HG02885 (cell line): ENCODE measurements around the gene STX8.
"Not testable (repeated sequence)": the region's sequence is repeated elsewhere in the genome, so short reads cannot be mapped to it uniquely, and the experiment has no call there.

ENCODE experiments used
- ATAC-seq: cut with Tn5 transposase; IDR thresholded peaks from one replicate; pipeline ENCODE4 v1.9.1; 2021; ENCODE audit warnings: mild to moderate bottlenecking; ENCODE audit not compliant: unreplicated experiment, poor library complexity

Gene STX8

DNA sequence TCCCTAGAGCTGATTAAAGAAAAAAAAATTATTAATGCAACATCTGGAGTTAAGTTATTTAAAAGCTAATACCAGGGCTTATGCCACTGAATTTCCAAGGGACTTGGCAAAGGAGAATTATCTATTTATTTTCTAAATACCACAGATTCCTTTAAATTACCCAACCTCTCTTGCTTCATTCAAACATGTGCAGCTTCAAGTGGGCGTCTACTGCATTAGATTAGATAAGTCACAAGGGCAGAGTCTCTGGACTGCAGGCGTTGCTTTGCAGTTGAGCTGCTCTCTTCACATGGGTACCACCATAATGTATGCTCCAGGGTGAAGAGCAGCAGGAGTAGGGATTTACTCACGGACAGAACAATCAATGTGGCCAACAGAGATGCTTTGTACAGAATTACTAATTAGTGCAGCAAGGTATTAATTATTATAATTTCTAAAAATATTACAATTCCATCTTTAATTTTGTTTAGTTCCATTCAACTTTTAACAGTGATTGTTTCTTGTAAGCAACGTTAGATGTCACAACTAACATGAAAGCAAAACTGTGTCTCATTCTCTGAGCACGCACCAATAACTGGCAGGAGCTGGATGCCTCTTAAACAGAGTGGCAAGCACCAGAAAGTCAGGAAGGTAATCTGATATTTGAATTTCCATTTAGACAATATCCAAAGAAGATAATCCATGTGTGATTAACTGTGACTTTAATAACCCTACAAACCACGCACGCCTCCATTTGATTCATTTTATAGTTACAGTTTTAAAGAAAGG, 214.2 kb downstream of the STX8 start:
- no peak for ATAC-seq

DNA sequence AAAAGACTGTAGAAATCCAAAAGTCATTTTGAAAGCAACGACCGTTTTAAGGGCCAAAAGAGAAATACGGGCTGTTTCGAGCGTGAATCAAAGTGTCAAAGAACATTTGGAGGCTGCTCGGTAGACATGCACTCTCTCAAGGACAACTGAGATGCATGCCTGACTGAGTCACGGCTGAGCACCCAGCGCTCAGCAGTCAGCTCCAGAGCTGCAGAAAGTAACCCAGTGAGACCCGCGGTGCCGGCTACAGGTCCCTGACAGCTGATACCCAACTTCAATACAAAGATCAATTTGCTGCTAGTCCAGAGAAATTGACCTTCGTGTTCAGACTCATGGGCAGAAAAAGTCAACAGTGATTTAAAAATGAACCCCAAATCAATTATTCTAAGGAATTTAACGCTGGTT, 214.9 kb downstream of the STX8 start:
- ATAC-seq: no peak

DNA sequence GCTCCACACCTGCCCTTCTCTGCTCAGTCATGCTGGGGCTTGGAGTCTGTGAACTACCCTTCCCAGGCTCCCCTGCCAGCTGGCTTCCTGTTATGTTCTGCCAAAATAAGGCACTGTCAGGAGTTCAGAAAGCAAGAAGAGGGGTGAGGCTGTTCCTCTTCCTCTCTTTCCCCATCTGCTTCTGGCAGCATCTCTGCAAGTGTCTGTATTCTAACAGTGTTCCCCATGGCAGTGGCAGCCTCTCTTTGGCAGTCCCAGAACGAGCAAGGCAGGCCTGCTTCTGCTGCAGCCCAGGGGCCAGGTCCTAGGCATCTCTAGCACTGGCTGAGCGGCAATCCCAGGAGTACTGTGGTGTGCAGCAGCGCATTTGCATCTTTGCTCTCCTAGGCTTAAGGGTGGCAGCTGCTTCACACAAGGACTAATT, 219.1 kb downstream of the STX8 start:
- ATAC-seq: no peak

DNA sequence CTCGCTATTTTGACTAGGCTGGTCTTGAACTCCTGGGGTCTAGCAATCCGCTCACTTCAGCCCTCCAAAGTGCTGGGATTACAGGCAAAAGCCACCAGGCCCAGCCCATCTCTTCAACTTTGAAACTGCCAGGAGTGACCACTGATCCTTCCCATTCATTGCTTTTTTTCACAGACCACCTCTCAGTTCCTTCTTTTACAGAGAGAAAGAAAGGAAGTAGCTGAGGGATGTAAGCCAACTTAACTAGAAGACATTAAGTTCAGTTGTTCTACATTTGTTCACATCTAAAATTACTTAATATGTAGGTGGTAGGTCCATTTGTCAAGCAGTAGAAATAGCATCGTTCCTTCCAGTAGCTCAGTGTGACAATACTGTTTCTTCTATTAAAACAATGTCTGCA, 219.8 kb downstream of the STX8 start:
- ATAC-seq: no peak

DNA sequence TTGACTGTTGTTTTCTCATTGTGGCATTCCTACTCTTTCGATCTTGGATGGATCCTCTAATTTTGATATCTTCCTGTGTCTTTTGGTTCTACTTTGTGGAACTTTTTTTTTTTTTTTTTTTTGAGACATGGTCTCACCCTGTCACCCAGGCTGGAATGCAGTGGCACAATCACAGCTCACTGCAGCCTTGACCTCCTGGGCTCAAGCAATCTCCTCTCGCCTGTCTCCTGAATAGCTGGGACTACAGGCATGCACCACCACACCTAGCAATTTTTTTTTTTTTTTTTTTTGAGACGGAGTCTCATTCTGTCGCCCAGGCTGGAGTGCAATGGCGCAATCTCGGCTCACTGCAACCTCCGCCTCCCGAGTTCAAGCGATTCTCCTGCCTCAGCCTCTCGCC, 220.4 kb downstream of the STX8 start:
- ATAC-seq: not testable (repeated sequence)

DNA sequence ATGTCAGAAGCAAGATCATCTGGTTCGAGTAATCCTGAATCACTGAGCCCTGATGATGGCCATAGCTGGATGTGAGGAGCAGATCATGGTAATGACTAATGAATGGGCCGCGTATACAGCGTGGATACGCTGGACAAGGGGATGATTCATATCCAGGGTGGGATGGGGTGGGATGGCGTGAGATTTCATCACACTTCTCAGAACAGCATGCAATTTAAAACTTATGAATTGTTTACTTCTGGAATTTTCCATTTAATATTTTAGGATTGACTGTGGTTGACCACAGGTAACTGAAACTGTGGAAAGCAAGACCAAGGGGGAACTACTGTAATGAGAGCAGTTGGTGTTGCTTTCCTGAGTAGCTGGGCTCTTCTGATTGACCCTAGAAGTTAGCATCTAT, 225.5 kb downstream of the STX8 start:
- ATAC-seq: no peak

DNA sequence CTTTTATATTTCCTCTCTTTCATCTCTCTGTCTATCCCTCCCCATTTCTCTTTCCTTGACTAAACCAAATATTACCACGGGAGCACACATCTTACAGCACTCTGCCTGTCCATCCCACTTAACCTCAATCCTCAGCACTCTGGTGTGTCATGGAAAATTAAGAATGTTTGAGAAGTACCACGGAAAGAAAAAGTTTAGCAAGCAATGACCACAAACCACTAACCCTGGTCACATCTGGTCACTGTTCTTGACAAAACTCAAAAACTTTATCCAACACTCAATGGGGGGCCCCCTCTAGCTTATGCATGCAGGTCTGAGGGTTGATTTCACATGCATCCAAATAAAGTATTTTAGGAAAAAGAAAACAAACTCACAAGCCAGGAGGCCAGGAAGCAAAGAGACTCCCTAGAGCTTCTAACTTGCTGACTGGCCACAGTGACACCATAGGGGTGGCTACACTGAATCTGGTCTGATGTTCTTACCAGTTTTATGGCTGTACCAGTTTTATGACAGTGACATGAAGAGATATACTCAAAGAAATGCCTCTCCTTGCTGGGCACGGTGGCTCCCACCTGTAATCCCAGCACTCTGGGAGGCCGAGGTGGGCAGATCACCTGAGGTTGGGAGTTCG, 229.2 kb downstream of the STX8 start:
- no peak for ATAC-seq

DNA sequence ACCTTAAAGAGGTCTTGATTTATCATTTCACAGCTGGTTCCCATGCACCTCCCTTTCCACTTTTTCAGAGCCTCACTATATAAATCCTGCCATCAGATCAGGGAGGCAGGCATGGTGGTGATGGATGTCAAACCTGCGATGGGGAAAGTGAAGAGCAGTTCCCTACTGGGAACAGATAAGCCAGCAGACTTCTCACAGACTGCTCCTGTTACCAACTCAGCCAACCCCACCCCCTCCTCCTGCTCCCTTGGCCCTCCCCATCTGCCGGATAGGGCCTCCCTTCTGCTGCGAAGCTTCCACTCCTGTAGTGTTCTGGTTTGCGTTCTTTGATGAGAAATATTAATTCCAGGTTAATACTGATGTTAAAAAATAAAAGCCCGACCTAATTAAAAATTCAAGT, 232.1 kb downstream of the STX8 start:
- no peak for ATAC-seq

DNA sequence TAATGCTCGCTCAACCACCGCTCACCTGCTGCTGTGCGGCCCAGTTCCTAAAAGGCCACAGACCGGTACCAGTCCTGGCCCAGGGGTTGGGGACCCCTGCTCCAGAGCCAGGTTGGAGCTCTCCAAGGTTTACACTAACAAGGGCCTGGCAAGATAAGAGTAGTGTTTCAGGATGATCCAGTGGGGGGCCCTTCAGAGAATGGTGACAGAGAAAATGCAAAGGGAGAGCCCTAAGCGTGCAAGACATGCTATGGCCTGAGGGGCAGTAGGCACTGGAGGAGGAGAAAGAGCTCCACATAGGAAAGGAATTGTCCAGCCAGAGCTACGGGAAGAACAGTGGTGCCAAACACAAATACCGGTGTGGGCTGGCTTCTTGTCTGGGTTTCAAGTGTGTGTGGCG, 233.4 kb downstream of the STX8 start:
- ATAC-seq: no peak

DNA sequence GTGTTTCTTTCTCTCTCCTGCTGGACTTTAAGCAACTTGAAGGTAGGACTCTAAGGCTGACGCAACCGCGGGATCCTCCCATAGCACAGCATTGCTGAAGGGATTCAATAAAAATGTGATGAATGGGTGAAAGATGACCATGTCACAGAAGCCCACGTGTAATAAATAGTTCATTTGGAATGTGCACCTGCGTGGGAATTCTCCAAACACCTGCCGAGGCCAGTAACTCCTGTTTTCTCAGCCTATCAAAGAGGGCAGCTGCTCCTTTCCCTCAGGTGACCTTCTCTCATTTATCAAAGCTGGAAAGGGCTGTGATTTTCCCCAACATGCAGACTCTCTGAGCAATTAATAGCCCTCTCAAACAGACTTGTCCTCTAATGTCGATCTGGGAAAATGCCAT, 235.7 kb downstream of the STX8 start:
- ATAC-seq: no peak

DNA sequence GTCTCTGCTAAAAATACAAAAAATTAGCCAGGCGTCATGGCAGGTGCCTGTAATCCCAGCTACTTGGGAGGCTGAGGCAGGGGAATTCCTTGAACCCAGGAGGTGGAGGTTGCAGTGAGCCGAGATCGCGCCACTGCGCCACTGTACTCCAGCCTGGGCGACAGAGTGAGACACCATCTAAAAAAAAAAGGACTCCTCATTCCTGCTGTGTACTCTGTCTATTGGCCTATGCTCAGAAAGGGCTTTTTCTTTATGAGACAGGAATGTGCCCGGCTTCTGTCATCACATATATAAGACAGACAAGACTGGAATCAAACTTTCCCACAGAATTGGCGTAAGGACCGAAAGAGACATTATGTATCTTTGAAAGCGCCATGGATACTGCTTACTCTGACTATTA, 236.1 kb downstream of the STX8 start:
- ATAC-seq: not testable (repeated sequence)

DNA sequence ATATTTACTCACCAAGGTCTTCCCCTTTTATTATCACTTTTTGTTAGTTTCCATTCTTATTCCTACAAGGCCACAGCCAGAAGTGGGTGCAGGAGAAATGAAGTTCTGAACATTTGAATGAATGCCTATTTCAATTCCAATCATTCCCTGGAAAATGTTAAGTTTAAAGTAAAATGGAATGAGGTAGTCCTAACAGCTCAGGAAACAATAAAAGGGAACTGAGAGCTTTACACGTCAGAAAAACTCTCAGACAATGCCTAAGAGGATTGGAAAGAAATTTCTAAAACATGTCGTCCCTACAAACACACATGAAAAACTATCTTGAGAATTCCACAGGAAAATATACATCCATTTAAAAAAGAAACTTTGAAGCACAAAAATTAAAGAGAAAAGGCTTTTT, 238.8 kb downstream of the STX8 start:
- no peak for ATAC-seq

DNA sequence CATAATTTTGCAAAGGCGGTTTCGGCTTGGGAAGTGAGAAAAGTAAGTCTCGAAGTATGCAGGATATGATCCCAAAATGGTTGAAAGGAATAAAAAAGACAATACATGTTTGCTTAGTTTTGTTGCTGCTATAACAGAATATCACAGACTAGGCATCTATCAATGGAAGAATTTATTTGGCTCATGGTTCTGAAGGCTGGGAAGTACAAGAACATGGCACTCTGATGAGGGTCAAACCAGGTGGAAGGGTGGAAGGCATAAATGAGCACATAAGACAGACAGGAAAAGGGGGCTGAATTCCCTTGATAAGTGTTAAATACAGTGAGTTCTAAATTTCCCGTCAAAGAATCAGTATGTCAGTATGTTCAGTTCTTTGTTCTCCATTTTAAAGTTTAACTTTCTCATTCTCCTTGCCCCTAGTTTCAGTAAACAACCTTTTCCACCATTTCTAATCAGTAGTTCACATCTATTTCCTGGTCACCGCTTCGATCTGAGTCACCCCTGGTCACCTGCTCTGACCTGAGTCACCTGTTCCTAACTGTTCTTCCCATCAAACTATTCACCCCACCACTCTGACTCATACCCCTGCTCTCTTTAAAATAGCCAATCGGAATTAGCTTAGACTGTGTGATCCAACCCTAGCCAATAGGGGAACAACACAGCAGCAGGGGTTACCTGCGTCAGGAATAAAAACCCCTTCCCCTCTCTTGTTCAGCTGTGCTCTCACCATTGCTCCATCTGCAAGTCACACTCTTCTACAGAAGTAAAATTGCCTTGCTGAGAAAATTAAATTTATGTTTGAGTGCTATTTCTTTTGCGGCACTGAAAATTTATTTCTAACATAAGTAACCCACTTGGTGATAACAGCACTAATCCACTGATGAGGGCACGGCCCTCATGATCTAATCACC, 240.8 kb downstream of the STX8 start:
- no peak for ATAC-seq

DNA sequence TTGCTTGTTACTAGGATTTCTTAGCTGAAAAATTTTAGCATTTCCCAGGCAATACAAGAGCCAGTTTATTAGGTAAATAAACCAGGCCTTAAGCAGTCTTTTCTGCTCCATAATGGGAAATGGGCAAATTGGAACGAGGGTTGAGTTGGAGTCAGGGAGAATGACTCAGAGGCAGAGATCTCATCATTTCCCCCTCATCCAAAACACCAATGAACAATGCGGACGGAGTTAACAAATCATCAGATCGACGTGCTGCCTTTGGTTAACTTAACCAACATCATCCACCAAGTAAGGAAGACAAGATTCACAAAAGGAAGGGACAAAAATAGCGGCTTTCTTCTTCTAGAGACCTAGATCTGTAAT, 243.5 kb downstream of the STX8 start:
- ATAC-seq: no peak

DNA sequence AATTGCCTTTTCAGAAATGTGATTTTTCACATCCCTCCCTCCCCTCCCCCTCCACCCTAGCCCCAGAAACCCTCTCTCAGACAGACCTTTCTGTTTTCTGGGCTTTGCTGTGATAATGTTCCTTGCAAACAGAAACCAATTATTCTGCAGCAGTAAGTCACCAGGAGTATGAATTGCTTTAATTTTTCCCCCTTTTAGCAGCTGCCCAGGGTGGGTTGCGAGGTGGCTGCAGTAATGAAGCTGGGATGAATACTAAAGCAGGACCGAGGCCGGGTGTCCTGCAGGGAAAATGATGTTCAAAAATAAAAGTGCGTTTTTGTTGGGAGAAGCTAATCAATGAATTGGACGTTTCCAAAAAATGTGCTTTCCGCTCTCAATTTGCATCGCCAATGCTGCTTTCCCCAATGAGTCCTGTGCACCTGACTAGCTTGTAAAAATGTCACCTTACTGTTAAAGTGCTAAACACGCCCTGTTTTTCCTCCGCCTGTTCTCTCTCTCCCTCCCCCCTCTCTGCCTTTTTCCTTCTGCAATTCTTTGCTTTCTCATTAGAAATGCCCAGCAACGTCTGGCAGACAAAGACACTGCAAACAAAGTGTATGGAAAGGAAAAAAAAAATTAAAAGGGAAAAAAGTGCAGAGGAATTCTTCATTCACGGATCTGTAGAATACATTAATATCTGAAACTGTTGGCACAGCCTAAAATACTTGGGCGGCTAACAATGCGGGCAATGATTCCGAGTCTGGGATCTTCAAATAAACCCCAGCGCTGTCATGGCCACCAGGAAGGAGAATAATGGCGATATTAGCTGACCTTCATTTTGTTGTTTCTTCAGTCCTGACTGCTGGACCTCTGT, 244.1 kb downstream of the STX8 start:
- ATAC-seq: no peak

DNA sequence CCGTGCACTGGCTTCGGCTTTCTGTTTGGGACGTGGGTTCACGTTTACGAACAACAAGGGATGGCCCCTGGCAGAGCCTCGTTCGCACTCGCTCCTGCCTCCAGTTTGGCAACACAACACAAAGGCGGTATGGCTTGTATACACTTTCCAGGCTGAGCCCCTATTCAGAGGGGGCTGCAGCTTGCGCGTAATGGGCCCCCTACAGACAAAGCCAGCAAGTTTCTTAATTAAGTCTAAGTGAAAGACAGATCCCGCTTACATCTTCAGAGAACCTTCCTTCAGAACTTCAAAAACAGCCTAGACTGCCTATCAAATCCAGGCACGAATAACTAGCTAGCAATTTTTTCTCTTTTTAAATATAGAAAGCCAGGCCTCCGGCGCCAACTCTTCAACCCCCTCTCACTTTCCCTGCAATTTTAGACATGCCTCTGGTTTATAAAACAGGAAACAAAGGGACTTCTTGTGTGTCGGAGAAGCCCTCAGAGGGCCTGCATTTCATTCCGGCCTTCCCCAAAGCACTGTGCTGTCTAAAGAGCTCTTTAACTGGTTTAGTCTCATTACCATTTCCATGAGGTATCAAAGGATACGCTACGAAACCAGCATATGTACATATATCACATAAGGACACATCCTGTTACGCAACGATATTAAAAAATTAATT, 244.9 kb downstream of the STX8 start:
- no peak for ATAC-seq

DNA sequence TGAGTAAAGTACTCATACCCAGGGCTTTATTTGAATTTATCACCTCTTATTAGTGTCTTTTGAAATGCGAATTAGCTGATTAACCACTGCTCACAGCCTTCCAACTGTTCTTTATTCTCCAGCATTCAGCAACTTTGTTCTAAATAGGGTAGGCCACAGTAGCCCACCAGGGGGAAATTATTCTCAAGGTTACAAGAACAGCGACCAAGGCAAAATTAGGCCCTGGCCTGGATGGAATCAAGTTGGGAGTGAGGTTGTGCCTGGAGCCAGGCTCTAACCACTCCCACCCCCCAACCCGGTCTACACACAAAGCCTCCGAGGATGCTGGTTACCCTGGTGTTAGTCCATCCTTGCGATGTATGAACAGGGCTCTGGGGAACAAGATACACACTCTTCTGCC, 245.5 kb downstream of the STX8 start:
- no peak for ATAC-seq

DNA sequence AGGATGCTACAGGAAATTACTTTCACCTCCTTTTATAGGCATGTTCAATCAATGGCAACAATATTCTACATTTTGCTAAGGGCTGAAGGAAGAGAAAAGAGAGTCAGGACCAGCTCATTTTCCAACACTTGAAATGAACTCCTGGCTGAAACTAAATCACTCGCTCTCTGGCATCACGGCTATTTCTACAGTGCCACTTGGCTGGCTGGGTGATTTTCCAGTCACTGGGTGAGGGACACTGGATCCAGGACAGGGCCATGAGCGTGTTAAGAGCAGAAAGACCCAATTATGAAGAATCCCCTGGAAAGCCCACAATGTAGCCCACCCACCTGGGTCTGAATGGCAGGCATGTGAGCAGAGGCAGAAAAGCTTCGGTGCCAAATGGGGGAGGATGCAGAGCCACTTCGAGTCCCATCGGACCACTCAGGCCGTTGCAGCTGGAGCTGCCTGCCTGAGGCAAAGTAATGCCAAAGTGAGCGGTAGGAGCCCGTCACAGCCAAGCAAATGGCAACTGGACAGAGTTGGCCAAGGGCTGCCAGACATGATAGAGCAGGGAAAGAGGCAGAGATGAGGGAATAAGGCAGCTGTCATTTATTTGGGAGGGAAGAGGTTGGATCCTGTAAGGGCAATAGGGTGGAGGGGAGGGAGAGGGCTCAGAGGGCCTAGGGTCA, 246.2 kb downstream of the STX8 start:
- ATAC-seq: no peak

DNA sequence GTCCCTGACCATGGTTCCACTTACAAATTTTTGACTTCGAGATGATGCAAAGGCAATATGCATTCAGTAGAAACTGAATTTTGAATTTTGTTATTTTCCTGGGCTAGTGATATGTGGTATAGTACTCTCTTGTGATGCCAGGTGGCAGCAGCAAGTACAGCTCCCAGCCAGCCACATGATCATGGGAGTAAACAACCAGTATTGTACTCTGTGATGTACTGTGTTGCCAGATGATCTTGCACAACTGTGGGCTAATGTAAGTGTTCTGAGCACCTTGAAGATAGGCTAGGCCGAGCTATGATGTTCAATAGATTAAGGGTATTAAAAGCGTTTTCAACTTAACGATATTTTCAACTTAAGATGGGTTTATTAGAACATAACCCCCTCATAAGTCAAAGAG, 250.8 kb downstream of the STX8 start:
- ATAC-seq: no peak
